Adipocyte (in vitro differentiated cells): ENCODE data around the gene ZBTB32.

Experiments used
- DNase-seq: peaks from one replicate; pipeline ENCODE4 v3.0.0-alpha.2; 2015; ENCODE audit warnings: low read depth
- H3K27me3 ChIP-seq: replicated peaks from 2 replicates; pipeline ENCODE4 v1.7.0; 2013; ENCODE audit warnings: mild to moderate bottlenecking, low read length, moderate library complexity; ENCODE audit not compliant: control insufficient read depth, insufficient read depth
- H3K36me3 ChIP-seq: 2 replicates; pipeline ENCODE4 v1.7.0; 2013; ENCODE audit warnings: low read length, mild to moderate bottlenecking, moderate library complexity; ENCODE audit not compliant: control insufficient read depth, insufficient read depth, severe bottlenecking
- H3K4me1 ChIP-seq: 2 replicates; pipeline ENCODE4 v1.7.0; 2013; ENCODE audit warnings: mild to moderate bottlenecking, low read length, moderate library complexity; ENCODE audit not compliant: control insufficient read depth, insufficient read depth
- H3K4me3 ChIP-seq: 2 replicates; pipeline ENCODE4 v1.7.0; 2013; ENCODE audit warnings: mild to moderate bottlenecking, low read length, moderate library complexity
- H3K9ac ChIP-seq: 2 replicates; pipeline ENCODE4 v1.7.0; 2013; ENCODE audit warnings: mild to moderate bottlenecking, low read length, moderate library complexity
- H3K9me3 ChIP-seq: 2 replicates; pipeline ENCODE4 v1.7.0; 2013; ENCODE audit warnings: mild to moderate bottlenecking, low read length, moderate library complexity; ENCODE audit not compliant: control insufficient read depth

The ZBTB32 gene

DNA sequence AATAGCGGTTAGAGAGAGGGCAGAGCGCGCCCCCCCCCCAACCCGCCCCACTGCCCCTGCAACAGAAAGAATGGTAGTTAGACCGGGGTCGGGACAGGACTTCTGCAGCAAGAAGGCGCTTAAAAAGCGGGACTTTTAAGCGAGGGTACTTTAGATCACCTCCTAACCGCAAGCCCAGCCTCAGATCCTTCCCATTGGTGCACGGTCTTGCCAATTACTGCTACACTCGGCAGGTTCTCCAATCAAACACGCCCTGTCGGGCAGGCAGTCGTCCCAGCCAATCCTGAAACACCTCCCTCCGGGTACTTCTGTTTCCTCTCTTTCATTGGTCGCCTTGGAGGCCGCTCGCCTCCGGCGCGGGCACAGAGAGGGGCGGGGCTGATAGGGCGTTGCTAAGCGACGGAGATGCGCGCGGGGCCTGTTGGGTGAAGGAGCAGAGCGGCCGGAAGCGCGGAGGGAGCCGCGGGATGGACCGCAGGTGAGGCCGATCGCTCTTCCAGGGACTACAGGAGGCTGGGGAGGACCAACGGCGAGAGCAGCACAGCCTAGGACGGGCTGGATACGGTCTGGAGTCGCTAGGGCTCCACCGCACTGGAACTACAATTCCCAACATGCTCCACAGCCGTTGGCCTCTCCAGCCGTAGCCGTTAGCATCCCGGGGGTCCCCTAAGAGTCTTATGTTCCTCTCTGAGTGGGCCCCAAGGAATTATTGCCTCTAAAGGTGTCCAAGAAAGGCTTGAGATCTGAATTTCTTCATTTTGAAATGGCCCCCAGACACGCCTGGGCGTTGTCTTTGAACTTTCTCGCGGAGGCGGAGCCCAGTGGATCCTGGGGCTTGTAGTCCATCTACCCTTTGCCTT, 53.6 kb downstream of the ZBTB32 start, which contains the start of gene PROSER3:
Gene PROSER3, plus strand, starts transcription at position 428 of the 860 bp plus-strand sequence. Its CDS starts 40 bp downstream, at position 468.
- DNase-seq: peak; percentile 99
- Histone ChIP-seq H3K9ac (peak within 1 kb of the TSS; percentile 100), H3K36me3 (peaks cover 20% of the 10 kb centered on the region), H3K27me3 (no peaks in the 10 kb centered on the region), H3K4me3 (peak within 1 kb of the TSS; percentile 98), H3K4me1 (peaks cover 30% of the 10 kb centered on the region), H3K9me3 (no peaks in the 10 kb centered on the region)

DNA sequence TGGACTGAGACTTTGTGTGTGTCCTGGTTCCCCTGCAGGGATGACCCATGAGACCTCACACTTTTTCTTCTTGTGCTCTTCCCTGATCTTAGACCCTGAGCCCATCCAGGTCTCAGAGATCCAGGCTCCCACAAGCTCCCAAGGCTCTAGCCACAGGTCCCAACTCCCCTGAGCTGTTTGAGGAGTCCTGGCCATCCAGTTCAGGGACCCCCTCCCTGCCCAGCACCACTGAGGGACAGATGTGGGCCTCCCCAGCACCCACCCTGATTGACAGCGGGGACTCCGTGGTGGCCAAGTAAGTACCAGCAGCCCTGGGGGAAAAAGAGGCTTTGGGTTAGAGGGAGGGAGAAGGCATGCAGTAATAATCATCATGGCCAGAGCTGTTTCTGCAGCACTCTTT, 55.3 kb downstream of the ZBTB32 start:
- Histone ChIP-seq H3K4me1 (peaks cover 23% of the 10 kb centered on the region), H3K9me3 (no peaks in the 10 kb centered on the region), H3K4me3 (no peak overlapping the region), H3K36me3 (peaks cover 8% of the 10 kb centered on the region), H3K9ac (peak overlapping the region; percentile 42), H3K27me3 (no peaks in the 10 kb centered on the region)
- DNase-seq: no peak

DNA sequence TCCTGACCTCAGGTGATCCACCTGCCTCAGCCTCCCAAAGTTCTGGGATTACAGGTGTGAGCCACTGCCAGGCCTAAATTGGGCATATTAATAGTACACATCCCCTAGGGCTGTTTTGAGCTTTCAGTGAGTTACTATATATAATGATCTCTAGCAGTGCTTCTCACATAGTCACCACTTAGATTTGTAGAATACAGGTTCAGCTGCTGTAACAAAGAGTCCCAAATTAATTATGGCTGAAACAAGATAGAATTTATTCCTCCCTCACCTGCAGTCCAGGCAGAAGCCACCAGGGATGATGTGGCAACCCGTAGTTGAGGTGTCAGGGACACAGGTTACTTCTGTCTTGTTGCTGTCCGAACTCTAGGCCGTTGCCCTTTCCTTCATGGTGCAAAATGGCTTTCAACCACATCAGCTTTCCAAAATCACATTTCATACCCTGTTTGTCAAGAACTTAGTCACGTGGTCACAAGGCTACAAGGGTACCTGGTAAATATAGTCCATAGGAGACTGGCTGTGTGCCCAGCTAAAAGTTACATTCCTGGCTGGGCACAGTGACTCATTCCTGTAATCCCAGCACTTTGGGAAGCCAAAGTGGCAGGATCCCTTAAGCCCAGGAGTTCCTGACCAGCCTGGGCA, 56.5 kb downstream of the ZBTB32 start:
- Histone ChIP-seq H3K4me3 (no peak overlapping the region), H3K27me3 (no peaks in the 10 kb centered on the region), H3K9ac (no peak overlapping the region), H3K36me3 (peaks cover 19% of the 10 kb centered on the region), H3K9me3 (no peaks in the 10 kb centered on the region), H3K4me1 (peaks cover 17% of the 10 kb centered on the region)
- DNase-seq: no peak

DNA sequence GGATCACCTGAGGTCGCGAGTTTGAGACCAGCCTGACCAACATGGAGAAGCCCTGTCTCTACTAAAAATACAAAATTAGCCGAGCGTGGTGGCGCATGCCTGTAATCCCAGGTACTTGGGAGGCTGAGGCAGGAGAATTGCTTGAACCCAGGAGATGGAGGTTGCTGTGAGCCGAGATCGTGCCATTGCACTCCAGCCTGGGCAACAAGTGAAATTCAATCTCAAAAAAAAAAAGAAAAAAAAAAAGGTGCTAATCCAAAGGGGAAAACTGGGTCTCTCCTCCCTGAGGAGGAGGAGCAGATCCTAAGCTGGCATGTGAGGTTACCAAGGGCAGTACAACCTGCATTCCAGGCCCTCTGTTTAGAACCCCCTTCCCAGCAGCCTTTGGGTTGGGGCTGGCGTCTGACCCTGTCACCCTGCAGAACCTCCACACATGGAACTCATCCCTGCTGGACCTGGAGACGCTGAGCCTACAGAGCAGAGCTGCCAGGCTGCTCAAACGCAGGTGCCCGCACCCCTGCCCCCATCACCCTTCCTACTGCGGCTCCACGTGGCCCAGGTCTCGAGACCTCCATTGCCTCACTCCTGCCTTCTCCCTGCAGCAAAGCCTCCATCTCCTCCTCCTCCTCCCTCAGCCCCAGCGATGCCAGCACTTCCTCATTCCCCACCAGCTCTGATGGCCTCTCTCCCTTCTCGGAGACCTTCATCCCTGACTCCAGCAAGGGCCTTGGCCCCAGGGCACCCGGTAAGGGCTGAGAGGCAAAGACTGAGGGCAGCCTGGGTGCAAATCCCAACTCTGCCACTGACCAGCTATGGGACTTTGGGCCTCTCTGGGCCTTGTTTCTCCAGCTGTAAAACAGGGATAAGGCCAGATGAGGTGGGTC, 60.3 kb downstream of the ZBTB32 start:
- Histone ChIP-seq H3K4me3 (no peak overlapping the region), H3K9ac (no peak overlapping the region), H3K36me3 (peaks cover 19% of the 10 kb centered on the region), H3K27me3 (no peaks in the 10 kb centered on the region), H3K9me3 (no peaks in the 10 kb centered on the region), H3K4me1 (peaks cover 3% of the 10 kb centered on the region)
- DNase-seq: no peak
